Gastroesophageal sphincter (tissue), 4 donors: ENCODE measurements around the gene PDK1. TPM values are rescaled to one million over a fixed set of nuclear protein-coding genes. Genes with fewer than 3 reads are reported as not detected.
"Not testable (repeated sequence)": the region's sequence is repeated elsewhere in the genome, so short reads cannot be mapped to it uniquely, and the experiment has no call there.

ENCODE experiments used
- ATAC-seq: fragments of 150-250 bp; one replicate; pipeline ENCODE4 v1.9.1; 2016; ENCODE audit warnings: mild to moderate bottlenecking, moderate library complexity
- H3K27ac ChIP-seq, 4 donors: fragments of 200-600 bp; sonication (generic) in 3 of 4; 1 replicate in 3 of 4; 2 replicates in 1 of 4; pipeline ENCODE4 v1.5.1; 2016 to 2019
- H3K27me3 ChIP-seq: fragments of 200-600 bp; sonication (generic); one replicate; pipeline ENCODE4 v1.5.1; 2019
- H3K36me3 ChIP-seq, 2 donors: fragments of 200-600 bp; sonication (generic); one replicate each; pipeline ENCODE4 v1.5.1; 2019; ENCODE audit warnings: control low read depth in 1 of 2
- H3K4me1 ChIP-seq, 3 donors: fragments of 200-600 bp; sonication (generic); 1 replicate in 2 of 3; 2 replicates in 1 of 3; pipeline ENCODE4 v1.5.1; 2016 to 2019; ENCODE audit warnings: control low read depth in 2 of 3
- H3K4me3 ChIP-seq, 2 donors: fragments of 200-600 bp; sonication (generic); one replicate each; pipeline ENCODE4 v1.5.1; 2019; ENCODE audit warnings: mild to moderate bottlenecking in 1 of 2, moderate library complexity in 1 of 2
- H3K9me3 ChIP-seq, 3 donors: fragments of 200-600 bp; sonication (generic); one replicate each; pipeline ENCODE4 v1.5.1; 2017 to 2019; ENCODE audit warnings: control low read depth in 2 of 3
- CTCF ChIP-seq, 4 experiments: fragments of 200-600 bp in 2 of 4; fragments of 450-650 bp in 2 of 4; sonication (generic) in 1 of 4; IDR thresholded peaks; one replicate each; pipeline ENCODE4 v1.5.1; 2017 to 2019; ENCODE audit warnings: antibody characterized with exemption in 4 of 4, mild to moderate bottlenecking in 2 of 4, moderate library complexity in 2 of 4
- EP300 ChIP-seq: sonication (generic); formaldehyde crosslinking; IDR thresholded peaks from one replicate; pipeline ENCODE4 v1.6.1; 2017; ENCODE audit warnings: antibody characterized with exemption, mild to moderate bottlenecking
- POLR2A ChIP-seq, 2 donors: fragments of 450-650 bp; IDR thresholded peaks; one replicate each; pipeline ENCODE4 v1.6.1; 2017; ENCODE audit warnings: antibody characterized with exemption in 2 of 2, mild to moderate bottlenecking in 2 of 2, moderate library complexity in 1 of 2
- POLR2AphosphoS5 ChIP-seq: sonication (generic); formaldehyde crosslinking; IDR thresholded peaks from one replicate; pipeline ENCODE4 v1.6.1; 2017; ENCODE audit warnings: antibody characterized with exemption
- WGBS, 2 donors: methylation state at CpG; one replicate each; pipeline ENCODE4 v1.1.5; 2018; ENCODE audit warnings: low coverage in 1 of 2; 5-methylcytosine and 5-hydroxymethylcytosine counted together
- total RNA-seq, 4 donors: library from RNA; depleted of rRNA; stranded (reverse); fragments of >200 nt; gene quantifications; one replicate each; pipeline ENCODE4 v1.1.0, GENCODE V29; 2016

The PDK1 gene
- total RNA-seq, 4 donors from 2014 or later = 9.4 to 19.3 (median 12.1) TPM

- Histone ChIP-seq H3K36me3 (no peaks in the 10 kb centered on the region), H3K27ac (no peak overlapping the region), H3K4me1 (no peaks in the 10 kb centered on the region), H3K4me3 (no peak overlapping the region), H3K9me3 (peaks cover 0 to 22% (median 0%) of the 10 kb centered on the region in 3 donors), H3K27me3 (no peaks in the 10 kb centered on the region)
- no peak for ATAC-seq
- no peak for TF ChIP-seq CTCF (IDR thresholded peaks at IDR 0.05)
- TF ChIP-seq POLR2A (IDR thresholded peaks at IDR 0.05) = no peak
- TF ChIP-seq POLR2AphosphoS5 = no peak
- no peak for TF ChIP-seq EP300
- WGBS, 2 donors = 96 to 100% methylated on average over 1 to 4 of the region's 4 CpGs
Measured at GRCh38 chr2:172525601-172526000, 30.3 kb upstream of the PDK1 start.

- H3K27me3 ChIP-seq = no peaks in the 10 kb centered on the region
- H3K36me3 ChIP-seq = no peaks in the 10 kb centered on the region
- no peak for TF ChIP-seq EP300
- TF ChIP-seq POLR2A (IDR thresholded peaks at IDR 0.05) = no peak
- TF ChIP-seq CTCF (IDR thresholded peaks at IDR 0.05) = no peak
- no peak for TF ChIP-seq POLR2AphosphoS5
- peaks cover 0 to 9% (median 0%) of the 10 kb centered on the region in 3 donors for H3K9me3 ChIP-seq
- H3K4me3 ChIP-seq = no peak overlapping the region
- H3K4me1 ChIP-seq = no peaks in the 10 kb centered on the region
- ATAC-seq = no peak
- WGBS, 2 donors = 83 to 100% methylated on average over 1 to 2 of the region's 2 CpGs
- no peak overlapping the region for H3K27ac ChIP-seq
Measured at GRCh38 chr2:172531309-172531708, 24.6 kb upstream of the PDK1 start.

DNA sequence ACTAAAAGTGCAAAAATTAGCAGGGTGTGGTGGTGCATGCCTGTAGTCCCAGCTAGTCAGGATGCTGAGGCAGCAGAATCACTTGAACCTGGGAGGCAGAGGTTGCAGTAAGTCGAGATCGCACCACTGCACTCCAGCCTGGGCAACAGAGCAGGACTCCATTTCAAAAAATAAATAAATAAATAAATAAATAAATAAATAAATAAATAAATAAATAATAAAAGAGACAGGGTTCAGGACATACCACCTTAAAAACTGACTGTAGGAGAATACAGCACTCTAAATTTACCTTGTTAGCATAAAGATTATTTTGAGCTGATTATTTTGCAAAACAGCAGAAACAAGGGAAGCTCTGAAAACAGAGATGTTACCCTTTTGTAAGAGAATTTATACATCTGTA is 23.4 kb upstream of the PDK1 start:
- not testable (repeated sequence) for H3K27ac ChIP-seq, H3K4me1 ChIP-seq, H3K4me3 ChIP-seq, H3K36me3 ChIP-seq, H3K9me3 ChIP-seq, H3K27me3 ChIP-seq, ATAC-seq
- 100% methylated on average over 2 of the region's 2 CpGs; no CpG with 5 or more reads in 1 of the 2 donors for WGBS, 2 donors

- Histone ChIP-seq H3K4me3 (no peak overlapping the region), H3K27ac (no peak overlapping the region), H3K9me3 (no peaks in the 10 kb centered on the region), H3K27me3 (no peaks in the 10 kb centered on the region), H3K36me3 (no peaks in the 10 kb centered on the region), H3K4me1 (no peaks in the 10 kb centered on the region)
- 71 to 92% methylated on average over 1 of the region's 1 CpG for WGBS, 2 donors
- no peak for TF ChIP-seq POLR2A (IDR thresholded peaks at IDR 0.05)
- no peak for ATAC-seq
Measured at GRCh38 chr2:172533687-172534086, 22.2 kb upstream of the PDK1 start.

- no peaks in the 10 kb centered on the region for H3K4me1 ChIP-seq
- TF ChIP-seq CTCF (IDR thresholded peaks at IDR 0.05) = no peak
- no peak for TF ChIP-seq POLR2A (IDR thresholded peaks at IDR 0.05)
- TF ChIP-seq EP300 = no peak
- TF ChIP-seq POLR2AphosphoS5 = no peak
- no peak for ATAC-seq
- no peaks in the 10 kb centered on the region for H3K9me3 ChIP-seq
- no peak overlapping the region for H3K27ac ChIP-seq
- no peaks in the 10 kb centered on the region for H3K36me3 ChIP-seq
- WGBS, 2 donors = 95 to 100% methylated on average over 2 of the region's 3 CpGs
- H3K4me3 ChIP-seq = no peak overlapping the region
- H3K27me3 ChIP-seq = no peaks in the 10 kb centered on the region
Measured at GRCh38 chr2:172535119-172535518, 20.8 kb upstream of the PDK1 start.

DNA sequence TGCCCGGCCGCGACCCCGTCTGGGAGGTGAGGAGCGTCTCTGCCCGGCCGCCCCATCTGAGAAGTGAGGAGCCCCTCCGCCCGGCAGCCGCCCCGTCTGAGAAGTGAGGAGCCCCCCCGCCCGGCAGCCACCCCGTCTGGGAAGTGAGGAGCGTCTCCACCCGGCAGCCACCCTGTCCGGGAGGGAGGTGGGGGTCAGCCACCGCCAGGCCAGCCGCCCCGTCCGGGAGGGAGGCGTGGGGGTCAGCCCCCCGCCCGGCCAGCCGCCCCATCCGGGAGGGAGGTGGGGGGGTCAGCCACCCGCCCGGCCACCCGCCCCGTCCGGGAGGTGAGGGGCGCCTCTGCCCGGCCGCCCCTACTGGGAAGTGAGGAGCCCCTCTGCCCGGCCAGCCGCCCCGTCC is 18.0 kb upstream of the PDK1 start:
- no CpG with 5 or more reads among the region's 37 CpGs for whole genome bisulfite sequencing, 2 donors
- H3K9me3 ChIP-seq, H3K27ac ChIP-seq, H3K4me1 ChIP-seq, H3K4me3 ChIP-seq, H3K27me3 ChIP-seq, H3K36me3 ChIP-seq, ATAC-seq: not testable (repeated sequence)

- H3K27me3 ChIP-seq = no peaks in the 10 kb centered on the region
- ATAC-seq = no peak
- no peaks in the 10 kb centered on the region for H3K9me3 ChIP-seq
- no peak for TF ChIP-seq CTCF (IDR thresholded peaks at IDR 0.05)
- no peak for TF ChIP-seq POLR2AphosphoS5
- no peak for TF ChIP-seq POLR2A (IDR thresholded peaks at IDR 0.05)
- no peak for TF ChIP-seq EP300
- H3K4me3 ChIP-seq = no peak overlapping the region
- 80 to 87% methylated on average over 4 of the region's 4 CpGs for WGBS, 2 donors
- no peak overlapping the region for H3K27ac ChIP-seq
- H3K4me1 ChIP-seq = no peaks in the 10 kb centered on the region
- H3K36me3 ChIP-seq = no peaks in the 10 kb centered on the region
Measured at GRCh38 chr2:172539767-172540166, 16.1 kb upstream of the PDK1 start.
